ENCODE results near the gene BRMS1L.
A peak's percentile ranks its signal among the peaks of the same experiment; 100 is the strongest.
"Not testable (repeated sequence)": the region's sequence is repeated elsewhere in the genome, so short reads cannot be mapped to it uniquely, and the experiment has no call there.

The BRMS1L gene, protein sequence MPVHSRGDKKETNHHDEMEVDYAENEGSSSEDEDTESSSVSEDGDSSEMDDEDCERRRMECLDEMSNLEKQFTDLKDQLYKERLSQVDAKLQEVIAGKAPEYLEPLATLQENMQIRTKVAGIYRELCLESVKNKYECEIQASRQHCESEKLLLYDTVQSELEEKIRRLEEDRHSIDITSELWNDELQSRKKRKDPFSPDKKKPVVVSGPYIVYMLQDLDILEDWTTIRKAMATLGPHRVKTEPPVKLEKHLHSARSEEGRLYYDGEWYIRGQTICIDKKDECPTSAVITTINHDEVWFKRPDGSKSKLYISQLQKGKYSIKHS
- total RNA-seq, result 7.4 to 11.0 reads per million in 2 experiments

GRCh38 chr14:35826218-35826951 lies at the start of gene BRMS1L:
TSS of gene BRMS1L (plus strand) at chr14:35826338. CDS start at chr14:35826517, 179 bp downstream.
- DNase-seq (ENCODE audit: low read depth), result peak; percentile 95

GRCh38 chr14:35776823-35777222 lies 49.3 kb upstream of the BRMS1L start:
- no peak for DNase-seq (ENCODE audit: low read depth)

DNA sequence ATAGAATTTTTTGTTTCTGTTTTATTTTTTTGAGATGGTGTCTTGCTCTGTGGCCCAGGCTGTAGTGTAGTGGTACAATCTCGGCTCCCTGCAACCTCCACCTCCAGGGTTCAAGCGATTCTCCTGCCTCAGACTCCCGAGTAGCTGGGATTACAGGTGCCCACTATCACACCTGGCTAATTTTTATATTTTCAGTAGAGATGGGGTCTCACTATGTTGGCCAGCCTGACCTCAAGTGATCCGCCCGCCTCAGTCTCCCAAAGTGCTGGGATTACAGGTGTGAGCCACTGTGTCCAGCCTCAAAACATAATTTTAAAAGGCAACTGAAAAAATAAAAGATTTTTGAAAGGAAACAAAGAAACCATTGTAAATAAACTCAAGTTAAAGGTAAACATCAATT lies 48.6 kb upstream of the BRMS1L start:
- not testable (repeated sequence) for DNase-seq (ENCODE audit: low read depth)

GRCh38 chr14:35779368-35779767 lies 46.8 kb upstream of the BRMS1L start:
- DNase-seq (ENCODE audit: low read depth), result no peak

DNA sequence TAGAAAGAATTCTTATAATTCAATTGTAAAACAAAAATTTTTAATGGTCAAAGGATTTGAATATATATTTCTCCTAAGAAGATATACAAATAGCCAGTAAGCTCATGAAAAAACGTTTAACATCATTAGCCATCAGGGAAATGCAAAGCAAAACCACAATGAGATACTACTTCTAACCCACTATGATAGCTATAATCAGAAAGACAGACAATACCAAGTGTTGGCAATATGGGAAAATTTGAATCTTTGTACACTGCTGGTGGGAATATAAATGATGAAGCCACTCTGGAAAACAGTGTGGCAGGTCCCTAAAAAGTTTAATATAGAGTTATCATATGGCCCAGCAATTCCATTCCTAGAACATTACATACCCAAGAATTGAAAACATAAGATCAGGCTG lies 42.4 kb upstream of the BRMS1L start:
- no peak for DNase-seq (ENCODE audit: low read depth)

DNA sequence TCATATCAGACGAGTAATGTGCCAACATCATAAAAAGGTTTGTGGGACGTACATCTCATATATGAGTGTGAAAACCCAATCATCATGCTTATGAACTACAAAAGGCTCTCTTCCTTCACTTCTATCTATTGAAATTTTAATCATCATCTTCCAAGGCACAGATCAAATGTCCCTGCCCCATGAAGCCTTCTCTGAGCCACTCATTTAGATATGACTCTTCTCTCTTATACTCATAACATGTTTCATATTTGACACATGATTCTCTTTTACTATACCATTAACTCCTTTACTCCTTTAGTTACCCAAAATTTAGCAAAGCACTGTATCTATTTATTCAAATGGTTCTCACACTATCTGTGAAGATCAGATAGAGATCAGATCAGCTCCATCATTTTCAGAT lies 39.3 kb upstream of the BRMS1L start:
- no peak for DNase-seq (ENCODE audit: low read depth)

DNA sequence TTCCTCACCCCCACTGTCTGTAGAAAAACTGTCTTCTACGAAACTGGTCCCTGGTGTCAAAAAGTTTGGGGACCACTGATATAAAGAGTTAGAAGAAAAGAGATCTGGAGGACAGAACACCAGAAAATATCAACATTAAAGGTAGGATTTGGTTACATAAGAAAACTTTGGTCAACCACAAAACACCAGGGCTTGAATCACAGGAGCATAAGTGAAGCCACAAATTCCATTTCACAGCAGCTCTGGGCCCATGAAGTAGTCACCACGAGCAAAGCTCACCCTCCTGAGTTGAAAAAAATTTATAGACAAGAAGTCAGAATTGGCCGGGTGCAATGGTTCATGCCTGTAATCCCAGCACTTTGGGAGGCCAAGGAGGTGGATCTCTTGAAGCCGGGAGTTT lies 36.5 kb upstream of the BRMS1L start:
- no peak for DNase-seq (ENCODE audit: low read depth)

DNA sequence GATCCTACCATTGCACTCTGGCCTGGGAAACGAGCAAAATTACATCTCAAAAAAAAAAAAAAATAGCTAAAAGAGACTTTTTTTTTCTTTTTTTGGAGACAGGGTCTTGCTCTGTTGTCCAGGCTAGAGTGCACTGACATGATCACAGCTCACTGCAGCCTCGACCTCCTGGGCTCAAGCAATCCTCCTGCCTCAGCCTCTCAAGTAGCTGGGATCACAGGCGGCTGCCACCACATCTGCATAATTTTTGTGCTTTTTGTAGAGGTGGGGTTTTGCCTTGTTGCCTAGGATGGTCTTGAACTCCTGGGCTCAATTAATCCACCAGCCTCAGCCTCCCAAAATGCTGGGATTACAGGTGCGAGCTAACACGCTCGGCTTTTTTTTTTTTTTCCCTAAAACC lies 28.3 kb upstream of the BRMS1L start:
- DNase-seq (ENCODE audit: low read depth), result no peak

GRCh38 chr14:35806006-35806907 lies 19.9 kb upstream of the BRMS1L start:
- DNase-seq (ENCODE audit: low read depth), result no peak

DNA sequence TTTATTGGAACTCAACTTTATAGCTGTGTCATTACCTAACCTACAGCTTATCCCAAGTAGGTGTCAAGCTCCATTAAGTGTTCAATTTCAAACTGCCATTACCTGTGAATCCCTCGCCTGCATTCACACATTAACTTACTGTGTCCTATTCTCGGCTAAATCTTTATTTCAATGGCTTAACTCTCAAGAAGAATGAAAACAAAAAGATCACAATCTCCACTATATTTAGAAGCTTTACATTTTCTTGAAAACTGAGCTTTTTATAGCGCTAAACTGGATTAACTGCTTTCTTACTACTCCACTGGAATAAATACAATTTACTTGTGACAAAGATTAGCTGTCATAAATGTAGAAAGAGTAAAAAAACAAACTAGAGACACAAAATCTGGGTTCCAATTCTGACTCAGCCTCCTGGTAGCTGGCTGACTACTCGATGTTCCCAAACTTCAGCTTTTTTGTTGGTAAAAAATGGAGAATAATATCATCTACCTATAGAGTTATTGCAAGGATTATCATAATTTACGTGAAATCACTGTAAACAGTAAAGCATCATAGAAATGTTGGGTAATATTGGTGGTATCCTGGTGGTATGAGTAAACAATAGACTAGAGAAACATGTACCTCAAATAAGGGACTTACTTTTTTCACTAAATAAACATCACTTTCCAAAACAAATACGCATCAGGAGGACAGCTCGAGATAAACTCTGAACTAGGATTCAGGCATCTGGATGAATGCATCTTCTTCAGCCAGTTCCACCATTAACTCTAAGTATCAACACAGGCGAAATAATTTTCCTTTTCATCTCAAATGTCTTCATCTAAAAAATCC lies 18.8 kb upstream of the BRMS1L start:
- DNase-seq (ENCODE audit: low read depth), result no peak

DNA sequence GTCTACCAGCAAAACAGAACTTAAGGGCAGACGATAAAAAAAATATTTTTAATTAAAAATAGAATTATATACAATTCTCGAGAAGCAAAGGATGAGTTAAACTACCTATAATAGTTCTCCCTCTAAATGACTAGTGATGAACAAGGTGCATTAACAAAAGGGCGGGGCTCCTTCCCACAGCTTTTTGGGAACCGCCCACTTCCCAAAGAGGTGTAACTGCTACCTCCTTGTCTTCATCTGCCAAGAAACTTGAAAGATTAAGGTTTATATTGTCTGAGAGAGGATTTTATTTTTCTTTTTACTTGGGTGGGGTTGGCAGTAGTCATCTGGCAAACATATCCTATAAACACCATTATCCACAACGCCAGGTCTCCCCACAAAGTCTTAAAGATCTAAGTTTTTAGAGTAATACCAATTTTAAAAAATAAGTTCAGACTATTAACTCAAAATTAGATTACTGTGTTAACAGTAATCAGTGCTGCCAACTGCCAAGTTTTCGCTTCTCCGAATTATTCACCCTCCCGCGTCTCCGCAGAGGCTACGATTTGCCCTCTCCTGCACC lies 18.0 kb upstream of the BRMS1L start:
- no peak for DNase-seq (ENCODE audit: low read depth)

DNA sequence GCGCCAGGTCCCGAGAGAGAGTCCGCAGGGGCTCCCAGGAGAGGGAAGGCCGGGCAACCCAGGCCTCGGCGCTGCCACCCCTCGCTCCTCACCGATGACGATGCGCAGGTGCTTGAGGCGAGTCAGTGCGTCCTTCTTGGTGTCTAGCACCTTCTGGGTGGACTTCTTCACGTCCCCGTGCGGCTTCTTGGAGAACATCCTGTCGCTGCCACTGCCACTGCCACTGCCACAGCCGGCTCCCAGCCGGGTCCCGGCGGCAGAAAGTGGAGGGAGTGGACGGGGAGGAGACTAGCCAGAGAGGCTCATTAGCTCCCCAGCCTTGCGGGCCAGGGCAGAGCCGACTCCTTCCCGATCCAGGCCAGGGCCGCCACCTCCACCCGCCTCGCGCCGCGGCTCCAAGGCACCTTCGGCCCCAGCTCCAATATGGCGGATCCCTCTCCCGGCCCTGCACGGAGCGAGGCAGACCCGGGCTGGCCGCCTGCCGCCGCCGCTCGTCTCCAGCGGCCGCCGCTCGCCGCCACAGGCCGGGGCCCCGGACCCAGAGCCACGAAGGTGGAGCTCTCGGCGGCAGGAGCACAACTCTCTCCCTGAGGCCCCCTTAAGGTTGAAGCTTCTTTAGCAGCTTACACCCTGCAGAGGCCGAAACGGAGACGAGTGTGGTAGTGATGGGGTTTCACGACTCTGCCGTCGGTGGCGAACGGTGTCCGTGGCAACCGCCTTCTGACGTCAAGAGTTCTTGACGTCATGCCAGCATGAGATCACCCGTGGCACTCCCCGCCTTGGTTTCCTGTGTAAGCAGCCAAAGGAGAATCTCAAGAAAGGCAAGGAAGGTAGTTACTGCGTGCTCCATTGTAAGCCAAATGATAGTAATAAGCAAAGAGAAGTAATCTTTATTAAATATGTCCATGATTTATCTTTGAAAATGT lies 17.2 kb upstream of the BRMS1L start, which contains the start of gene RALGAPA1:
TSS of gene RALGAPA1 (minus strand) at position 658 of the 926 bp plus-strand sequence. CDS start at position 198, 460 bp downstream.
- peak; percentile 94 for DNase-seq (ENCODE audit: low read depth)

DNA sequence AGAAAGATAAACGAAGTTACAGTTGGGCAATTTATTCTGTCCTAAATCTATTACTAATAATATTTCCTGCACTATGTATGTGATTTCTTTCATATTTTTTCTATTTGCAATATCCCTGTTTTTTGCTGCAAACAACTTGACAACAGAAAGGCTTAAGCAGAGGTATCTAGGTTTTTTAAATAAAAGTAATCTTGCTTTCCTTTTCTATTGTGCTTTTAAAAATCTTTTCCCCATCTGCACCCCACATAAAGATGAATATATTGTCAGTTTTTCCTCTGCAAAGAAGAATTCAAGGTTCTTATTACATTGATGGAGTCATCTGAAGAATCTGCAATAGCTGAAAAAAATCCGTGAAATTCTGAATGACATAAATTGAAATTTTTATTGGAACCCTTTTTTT lies 16.5 kb upstream of the BRMS1L start:
- no peak for DNase-seq (ENCODE audit: low read depth)

GRCh38 chr14:35810963-35811362 lies 15.2 kb upstream of the BRMS1L start:
- DNase-seq (ENCODE audit: low read depth), result no peak

DNA sequence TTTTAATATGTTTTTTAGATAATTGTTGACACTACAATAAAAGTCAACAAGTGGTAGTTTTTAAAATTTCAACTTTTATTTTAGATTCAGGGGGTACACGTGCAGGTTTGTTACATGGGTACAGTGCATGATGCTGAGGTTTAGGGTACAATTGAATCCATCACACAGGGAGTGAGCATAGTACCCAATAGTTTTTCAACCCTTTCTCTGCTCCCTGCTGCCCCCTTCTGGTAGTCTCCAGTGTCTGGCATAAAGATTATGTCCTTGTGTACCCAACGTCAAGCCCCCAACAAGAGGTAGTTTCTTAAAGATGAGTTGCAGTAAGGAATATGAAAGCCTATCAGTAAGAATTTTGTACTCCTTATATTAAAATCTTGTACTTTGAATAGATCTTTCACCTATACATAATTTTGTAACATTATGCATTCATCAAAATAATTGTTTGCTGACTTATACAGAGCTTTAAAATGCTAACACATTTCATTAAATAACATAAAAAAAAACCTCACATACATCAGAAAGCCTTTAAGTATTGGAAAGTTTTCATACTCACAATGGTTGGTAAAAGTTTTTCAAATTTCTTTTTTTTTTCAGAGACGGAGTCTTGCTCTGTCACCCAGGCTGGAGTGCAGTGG lies 11.7 kb upstream of the BRMS1L start:
- peak; percentile 72 for DNase-seq (ENCODE audit: low read depth)

DNA sequence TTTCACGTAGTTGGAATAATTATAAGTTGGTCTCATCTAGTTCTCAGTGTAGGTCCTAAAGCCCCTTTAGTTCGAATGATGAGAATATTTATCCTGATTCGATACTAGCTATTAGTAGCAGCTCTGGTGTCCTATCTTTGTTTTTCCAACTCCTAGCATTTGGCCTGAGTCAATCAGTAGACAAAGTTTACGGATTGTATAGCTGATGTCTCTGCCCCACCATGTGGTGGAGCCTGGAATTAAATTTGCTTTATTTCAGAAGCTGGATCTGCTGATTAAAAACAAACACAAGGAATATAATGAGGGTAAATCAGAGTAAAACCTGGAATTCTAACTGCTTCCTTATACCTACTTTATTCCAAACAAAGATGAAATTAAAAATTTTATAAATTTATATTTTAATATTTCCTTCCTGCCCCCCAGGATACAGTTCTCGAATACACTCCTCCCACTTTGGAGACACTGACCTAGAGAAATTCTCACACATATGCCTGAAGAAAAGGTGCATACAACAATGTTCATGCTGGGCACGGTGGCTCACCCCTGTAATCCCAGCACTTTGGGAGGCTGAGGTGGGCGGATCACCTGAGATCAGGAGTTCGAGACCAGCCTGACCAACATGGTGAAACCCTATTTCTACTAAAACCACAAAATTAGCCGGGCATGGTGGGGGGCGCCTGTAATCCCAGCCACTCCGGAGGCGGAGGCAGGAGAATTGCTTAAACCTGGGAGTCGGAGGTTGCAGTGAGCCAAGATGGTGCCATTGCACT lies 7.6 kb upstream of the BRMS1L start:
- no peak for DNase-seq (ENCODE audit: low read depth)

GRCh38 chr14:35819591-35820540 lies 6.3 kb upstream of the BRMS1L start:
- DNase-seq (ENCODE audit: low read depth), result no peak
